Breast epithelium (tissue), 3 donors: ENCODE data around the gene RELT.

Source experiments
- POLR2A ChIP-seq: fragments of 450-650 bp; IDR thresholded peaks from one replicate; pipeline ENCODE4 v1.6.1; 2016; ENCODE audit warnings: antibody characterized with exemption, mild to moderate bottlenecking, moderate library complexity
- POLR2AphosphoS5 ChIP-seq, 3 donors: sonication (generic); formaldehyde crosslinking; IDR thresholded peaks; one replicate each; pipeline ENCODE4 v1.6.1; 2017; ENCODE audit warnings: antibody characterized with exemption in 3 of 3
- TF ChIP-seq, protein P1 (sequence below), 3 donors: fragments of 450-650 bp; IDR thresholded peaks; one replicate each; pipeline ENCODE4 v1.5.1; 2016 to 2017; ENCODE audit warnings: antibody characterized with exemption in 3 of 3, mild to moderate bottlenecking in 3 of 3, moderate library complexity in 3 of 3

- TF ChIP-seq, protein P1, sequence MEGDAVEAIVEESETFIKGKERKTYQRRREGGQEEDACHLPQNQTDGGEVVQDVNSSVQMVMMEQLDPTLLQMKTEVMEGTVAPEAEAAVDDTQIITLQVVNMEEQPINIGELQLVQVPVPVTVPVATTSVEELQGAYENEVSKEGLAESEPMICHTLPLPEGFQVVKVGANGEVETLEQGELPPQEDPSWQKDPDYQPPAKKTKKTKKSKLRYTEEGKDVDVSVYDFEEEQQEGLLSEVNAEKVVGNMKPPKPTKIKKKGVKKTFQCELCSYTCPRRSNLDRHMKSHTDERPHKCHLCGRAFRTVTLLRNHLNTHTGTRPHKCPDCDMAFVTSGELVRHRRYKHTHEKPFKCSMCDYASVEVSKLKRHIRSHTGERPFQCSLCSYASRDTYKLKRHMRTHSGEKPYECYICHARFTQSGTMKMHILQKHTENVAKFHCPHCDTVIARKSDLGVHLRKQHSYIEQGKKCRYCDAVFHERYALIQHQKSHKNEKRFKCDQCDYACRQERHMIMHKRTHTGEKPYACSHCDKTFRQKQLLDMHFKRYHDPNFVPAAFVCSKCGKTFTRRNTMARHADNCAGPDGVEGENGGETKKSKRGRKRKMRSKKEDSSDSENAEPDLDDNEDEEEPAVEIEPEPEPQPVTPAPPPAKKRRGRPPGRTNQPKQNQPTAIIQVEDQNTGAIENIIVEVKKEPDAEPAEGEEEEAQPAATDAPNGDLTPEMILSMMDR (IDR thresholded peaks at IDR 0.05): no peak
- TF ChIP-seq POLR2A: no peak
- no peak for TF ChIP-seq POLR2AphosphoS5 (IDR thresholded peaks at IDR 0.05)
These were observed 20.8 kb downstream of the RELT start for GRCh38 chr11:73396985-73397384.
